ENCODE data around the gene PCDHGC3.

PCDHGC3 gene

GRCh38 chr5:141511771-141512325 is 36.1 kb downstream of the PCDHGC3 start:
- no peak for TF ChIP-seq CTCF (IDR thresholded peaks at IDR 0.05; ENCODE audit: low read depth, low read length, missing control alignments)
- no peak overlapping the region for H3K4me3 ChIP-seq (ENCODE audit: low read depth, low read length)
- no peak for DNase-seq (ENCODE audit: low read depth)
- in situ Hi-C loops (cut with HindIII; ENCODE audit: low sequenced_read_pairs): no loop called here

GRCh38 chr5:141512390-141512910 is 36.7 kb downstream of the PCDHGC3 start:
- in situ Hi-C loops (cut with HindIII; ENCODE audit: low sequenced_read_pairs): no loop called here
- H3K4me3 ChIP-seq (ENCODE audit: low read depth, low read length): peak overlapping the region; percentile 35
- DNase-seq (ENCODE audit: low read depth): no peak
- peak; percentile 87 for TF ChIP-seq CTCF (IDR thresholded peaks at IDR 0.05; ENCODE audit: low read depth, low read length, missing control alignments)

- no peak for TF ChIP-seq CTCF (IDR thresholded peaks at IDR 0.05; ENCODE audit: low read depth, low read length, missing control alignments)
- no peak for DNase-seq (ENCODE audit: low read depth)
- in situ Hi-C loops (cut with HindIII; ENCODE audit: low sequenced_read_pairs): no loop called here
- peak overlapping the region; percentile 35 for H3K4me3 ChIP-seq (ENCODE audit: low read depth, low read length)
These were observed 37.3 kb downstream of the PCDHGC3 start for GRCh38 chr5:141512911-141513626.

- peak; percentile 73 for DNase-seq (ENCODE audit: low read depth)
- peak overlapping the region; percentile 35 for H3K4me3 ChIP-seq (ENCODE audit: low read depth, low read length)
- no peak for TF ChIP-seq CTCF (IDR thresholded peaks at IDR 0.05; ENCODE audit: low read depth, low read length, missing control alignments)
- in situ Hi-C loops (cut with HindIII; ENCODE audit: low sequenced_read_pairs): no loop called here
These were observed 38.0 kb downstream of the PCDHGC3 start for GRCh38 chr5:141513627-141514329.

GRCh38 chr5:141514330-141515133 is 38.8 kb downstream of the PCDHGC3 start:
- no peak for TF ChIP-seq CTCF (IDR thresholded peaks at IDR 0.05; ENCODE audit: low read depth, low read length, missing control alignments)
- in situ Hi-C loops (cut with HindIII; ENCODE audit: low sequenced_read_pairs): loop anchor here (5.0 kb wide), 1 partner anchor 32 kb away; no protein-coding TSS in a partner anchor
- H3K4me3 ChIP-seq (ENCODE audit: low read depth, low read length): peak overlapping the region; percentile 35
- peak; percentile 67 for DNase-seq (ENCODE audit: low read depth)

GRCh38 chr5:141515141-141515540 is 39.4 kb downstream of the PCDHGC3 start:
- H3K4me3 ChIP-seq (ENCODE audit: low read depth, low read length): no peak overlapping the region
- TF ChIP-seq CTCF (IDR thresholded peaks at IDR 0.05; ENCODE audit: low read depth, low read length, missing control alignments): no peak
- no peak for DNase-seq (ENCODE audit: low read depth)
- in situ Hi-C loops (cut with HindIII; ENCODE audit: low sequenced_read_pairs): loop anchor here (5.0 kb wide), 1 partner anchor 33 kb away; no protein-coding TSS in a partner anchor

All from astrocyte of the cerebellum (primary cell).